DMS 273 (cell line): Measurements from ENCODE around the gene RHOT1.
A peak's percentile ranks its signal among the peaks of the same experiment; 100 is the strongest.

Experiments used
- DNase-seq: peaks from one replicate; lab custom pipeline; 2025; ENCODE audit not compliant: unreplicated experiment; lab: John Stamatoyannopoulos, UW

Gene RHOT1

DNA sequence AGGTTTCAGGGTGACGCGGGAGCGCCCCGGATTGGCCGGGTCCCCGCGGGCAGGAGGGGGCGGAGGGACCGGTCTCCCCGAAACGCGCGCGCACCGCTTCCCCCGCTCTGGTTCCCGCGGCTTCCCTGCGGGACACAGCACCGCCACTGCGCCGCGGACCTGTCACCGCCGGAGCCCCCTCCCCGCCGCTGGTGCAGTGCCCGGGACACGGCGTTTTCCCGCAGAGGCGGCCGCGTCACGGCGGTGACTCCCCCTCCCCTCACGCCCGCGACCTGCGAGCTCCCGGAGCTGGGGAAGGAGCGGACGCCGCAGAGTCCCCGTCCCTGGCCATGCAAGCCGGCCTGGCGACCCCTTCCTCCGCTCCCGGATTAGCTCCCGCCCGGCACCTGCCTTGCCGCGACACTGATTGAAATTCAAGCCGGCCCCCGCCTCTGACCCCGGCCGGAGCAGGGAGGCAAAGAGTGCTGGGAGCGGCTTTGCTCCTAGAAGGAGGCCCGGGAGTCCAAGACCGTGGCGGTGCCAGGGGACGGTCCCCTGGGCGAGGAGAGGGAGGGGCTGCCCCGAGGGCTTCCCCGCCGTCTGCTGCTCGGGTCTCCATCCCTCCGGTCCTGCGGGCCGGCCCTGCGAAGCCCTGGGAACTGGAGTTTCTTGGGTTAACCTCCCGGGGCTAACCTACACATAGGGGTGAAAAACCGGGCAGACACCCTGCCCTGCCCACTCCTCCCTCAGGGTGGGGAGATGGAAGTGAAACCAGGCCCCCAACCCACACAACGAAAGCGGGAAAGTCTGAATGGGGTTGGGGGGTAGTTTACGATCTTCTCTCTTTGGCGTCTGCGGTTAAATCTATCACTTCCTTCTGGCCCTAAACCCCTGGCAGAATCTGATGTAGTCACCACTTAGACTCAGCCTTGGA lies 124.3 kb downstream of the RHOT1 start:
- DNase-seq: peak; percentile 60

DNA sequence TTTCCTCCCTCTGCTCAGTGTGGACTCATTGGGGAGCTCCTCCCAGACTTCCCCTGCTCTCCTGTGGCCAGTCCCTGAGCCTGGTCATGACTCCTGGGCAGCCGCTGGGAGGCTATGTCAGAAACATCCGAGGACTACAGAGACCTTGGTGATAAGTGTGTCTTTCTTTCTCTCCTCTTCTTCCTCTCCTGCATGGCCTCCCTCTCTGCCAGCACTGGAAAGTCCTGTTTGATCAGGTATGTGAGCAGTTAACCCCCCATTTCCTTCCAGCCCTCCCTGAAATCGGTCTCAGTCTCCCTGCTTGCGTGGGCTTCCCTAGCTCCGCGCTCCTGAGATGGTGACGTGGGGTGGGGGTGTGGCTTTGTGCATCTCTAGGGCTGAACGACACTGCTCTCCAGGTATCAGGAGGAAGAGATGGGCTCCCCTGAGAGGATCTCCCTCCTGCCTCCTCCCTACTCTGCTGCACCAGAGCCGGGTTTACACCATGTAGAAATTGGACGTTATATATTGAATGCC lies 125.4 kb downstream of the RHOT1 start:
- DNase-seq: no peak

DNA sequence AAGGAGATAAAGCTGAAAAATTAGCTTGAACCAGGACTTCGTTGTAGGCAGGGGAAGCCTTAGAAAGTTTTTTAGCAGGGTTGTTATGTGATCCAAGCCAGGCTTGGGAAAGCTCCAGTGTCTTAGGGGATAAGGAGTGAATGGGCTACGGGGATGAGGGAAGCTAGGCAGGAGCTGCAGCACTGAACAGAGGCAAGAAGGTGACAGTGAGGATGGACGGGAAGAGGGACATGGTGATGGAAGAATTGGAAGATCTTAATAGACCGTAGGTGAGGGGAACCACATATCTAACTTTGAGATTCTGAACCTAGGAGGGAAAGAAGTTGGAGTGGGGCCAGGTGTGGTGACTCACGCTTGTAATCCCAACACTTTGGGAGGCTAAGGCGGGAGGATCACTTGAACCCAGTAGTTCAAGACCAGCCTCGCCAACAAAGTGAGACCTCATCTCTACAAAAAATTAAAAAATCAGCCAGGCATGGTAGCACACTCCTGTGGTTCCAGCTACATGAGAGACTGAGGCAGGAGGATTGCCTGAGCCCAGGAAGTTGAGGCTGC lies 126.5 kb downstream of the RHOT1 start:
- DNase-seq: peak; percentile 21

DNA sequence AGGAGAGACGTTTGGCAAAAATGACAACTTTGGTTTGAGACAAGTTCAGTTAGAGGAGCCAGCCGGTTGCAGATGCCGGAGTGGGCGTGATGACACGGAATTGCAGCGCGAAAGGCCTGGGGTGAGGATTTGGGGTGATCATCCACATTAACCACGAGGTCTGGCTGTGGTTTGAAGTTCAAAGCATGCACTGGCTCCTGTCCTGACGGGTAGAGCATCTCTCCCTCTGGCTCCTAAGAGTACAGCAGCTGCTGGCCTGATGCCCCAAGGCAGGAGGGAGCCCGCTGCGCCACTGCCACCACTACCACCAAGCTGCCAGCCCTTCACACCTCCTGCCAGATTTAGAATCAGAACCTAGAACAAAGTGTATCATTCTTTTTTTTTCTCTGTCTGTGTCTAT lies 127.1 kb downstream of the RHOT1 start:
- peak; percentile 66 for DNase-seq

DNA sequence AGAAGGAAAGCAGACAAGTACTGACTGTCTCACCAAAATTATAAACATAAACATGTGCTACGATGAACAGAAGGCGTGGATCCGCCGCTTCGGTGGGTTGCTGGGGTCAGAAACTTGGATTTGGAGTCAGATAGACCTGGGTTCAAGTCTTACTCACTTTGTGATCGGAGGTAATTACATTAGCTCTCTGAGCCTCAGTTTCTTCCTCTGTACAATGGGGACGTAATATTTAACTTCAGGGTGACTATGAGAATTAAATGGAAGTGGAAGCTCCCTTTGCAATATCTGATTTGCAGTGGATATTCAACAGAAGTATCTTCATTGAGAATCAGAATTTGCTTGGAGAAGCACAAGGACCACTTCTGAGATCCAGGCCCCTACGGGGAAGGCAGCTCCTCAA lies 129.5 kb downstream of the RHOT1 start:
- DNase-seq: no peak

DNA sequence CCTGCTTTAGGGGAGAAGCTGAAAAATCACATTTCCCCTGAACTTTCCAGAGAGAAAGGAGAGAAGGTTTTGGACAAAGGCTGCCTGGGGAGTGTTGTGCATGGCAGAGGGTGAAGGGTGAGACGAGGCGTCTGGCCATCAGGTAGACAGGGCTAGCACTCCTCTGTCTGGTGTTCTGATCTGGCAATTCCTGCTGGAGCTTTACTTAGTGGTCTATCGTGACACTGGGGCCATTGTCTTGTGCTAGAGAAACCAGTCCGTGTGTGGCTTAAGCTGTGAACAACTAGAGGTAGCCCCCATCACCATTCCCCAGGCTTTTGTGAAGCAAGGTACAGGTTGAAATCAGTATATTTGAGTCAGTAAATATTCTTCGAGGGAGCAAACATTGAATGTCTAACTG lies 131.8 kb downstream of the RHOT1 start:
- no peak for DNase-seq

DNA sequence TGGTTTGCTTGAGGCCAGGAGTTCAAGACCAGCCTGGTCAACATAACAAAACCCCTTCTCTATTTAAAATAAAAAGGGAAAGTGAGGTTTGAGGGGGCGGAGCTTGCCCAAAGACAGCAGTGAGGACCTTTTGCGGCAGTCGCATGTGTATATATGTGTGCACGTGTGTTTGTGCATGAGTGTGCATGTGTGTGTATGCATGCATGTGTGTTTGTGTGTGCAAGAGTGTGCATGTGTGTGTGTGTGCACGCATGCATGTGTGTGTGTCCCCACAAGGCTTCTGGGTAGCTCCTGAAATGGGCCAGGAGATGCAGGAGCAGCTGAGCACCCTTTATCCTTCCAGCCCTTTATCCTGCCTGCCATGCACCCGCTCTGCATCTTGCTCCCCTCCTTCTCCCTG lies 132.3 kb downstream of the RHOT1 start:
- DNase-seq: no peak
